ENCODE measurements around the gene OR52E6.

The OR52E6 gene

DNA sequence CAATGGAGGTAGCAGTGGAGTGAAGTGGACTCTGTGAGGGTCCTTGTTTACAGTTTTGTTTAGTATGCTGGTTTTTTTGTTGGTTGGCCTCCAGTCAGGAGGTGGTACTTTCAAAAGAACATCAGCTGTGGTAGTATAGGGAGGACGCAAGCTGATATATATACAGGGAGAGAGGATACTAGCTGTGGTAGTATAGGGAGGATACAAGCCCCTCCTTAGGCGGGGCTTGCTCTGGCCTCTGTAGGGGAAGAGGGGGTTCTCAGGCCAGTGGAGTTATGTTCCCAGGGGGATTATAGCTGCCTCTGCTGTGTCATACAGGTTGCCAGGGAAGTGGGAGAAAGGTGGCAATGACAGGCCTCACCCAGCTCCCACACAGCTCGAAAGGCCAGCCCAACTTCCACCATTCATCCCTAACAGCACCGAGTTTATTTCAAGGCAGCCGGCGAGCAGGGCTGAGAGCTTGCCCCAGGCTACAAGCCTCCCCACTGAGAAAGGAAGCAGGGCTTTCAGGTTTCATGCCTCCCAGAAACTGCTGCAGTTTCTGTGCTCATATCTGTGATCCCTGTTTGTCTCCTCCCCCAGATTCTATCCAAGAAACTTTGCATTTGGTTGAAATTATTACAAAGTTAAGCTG lies 10.4 kb downstream of the OR52E6 start:
- TF ChIP-seq, protein P1, sequence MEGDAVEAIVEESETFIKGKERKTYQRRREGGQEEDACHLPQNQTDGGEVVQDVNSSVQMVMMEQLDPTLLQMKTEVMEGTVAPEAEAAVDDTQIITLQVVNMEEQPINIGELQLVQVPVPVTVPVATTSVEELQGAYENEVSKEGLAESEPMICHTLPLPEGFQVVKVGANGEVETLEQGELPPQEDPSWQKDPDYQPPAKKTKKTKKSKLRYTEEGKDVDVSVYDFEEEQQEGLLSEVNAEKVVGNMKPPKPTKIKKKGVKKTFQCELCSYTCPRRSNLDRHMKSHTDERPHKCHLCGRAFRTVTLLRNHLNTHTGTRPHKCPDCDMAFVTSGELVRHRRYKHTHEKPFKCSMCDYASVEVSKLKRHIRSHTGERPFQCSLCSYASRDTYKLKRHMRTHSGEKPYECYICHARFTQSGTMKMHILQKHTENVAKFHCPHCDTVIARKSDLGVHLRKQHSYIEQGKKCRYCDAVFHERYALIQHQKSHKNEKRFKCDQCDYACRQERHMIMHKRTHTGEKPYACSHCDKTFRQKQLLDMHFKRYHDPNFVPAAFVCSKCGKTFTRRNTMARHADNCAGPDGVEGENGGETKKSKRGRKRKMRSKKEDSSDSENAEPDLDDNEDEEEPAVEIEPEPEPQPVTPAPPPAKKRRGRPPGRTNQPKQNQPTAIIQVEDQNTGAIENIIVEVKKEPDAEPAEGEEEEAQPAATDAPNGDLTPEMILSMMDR (IDR thresholded peaks at IDR 0.05; ENCODE audit: low read depth, low read length), result no peak
- DNase-seq (ENCODE audit: low read depth in 2 of 2), result no peak

DNA sequence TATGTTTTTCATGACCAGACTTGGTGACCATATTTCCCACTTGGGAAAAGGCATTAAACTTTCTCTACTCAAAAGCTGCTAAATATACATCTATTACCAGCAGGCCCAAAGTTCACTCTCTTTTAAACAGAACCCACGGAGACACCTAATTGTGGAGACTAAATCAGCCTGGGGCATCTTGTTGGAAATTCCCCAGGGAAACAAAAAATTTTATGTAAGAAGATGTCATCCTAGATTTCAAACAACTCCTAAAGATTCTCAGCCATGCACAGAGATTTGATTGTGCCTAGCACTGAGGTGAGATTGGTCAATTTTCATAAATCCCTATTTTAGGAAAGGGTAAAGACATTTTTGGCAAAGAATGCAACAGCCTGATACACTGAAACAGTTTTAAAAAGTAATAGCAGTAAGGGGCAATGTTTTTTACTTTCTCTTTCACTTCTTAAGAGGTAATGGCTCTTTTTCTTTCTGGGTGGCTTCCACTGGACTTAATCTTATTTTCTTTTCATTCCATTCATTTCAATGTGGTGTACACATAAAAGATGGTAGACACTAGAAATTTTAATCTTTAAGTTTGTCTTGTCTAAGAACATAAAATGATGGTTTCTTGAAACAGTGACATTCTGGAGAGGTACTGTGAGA lies 23.3 kb downstream of the OR52E6 start:
- H3K4me3 ChIP-seq (replicated peaks in 1 of 2; ENCODE audit: low read depth in 2 of 2, low read length in 2 of 2), result no peak overlapping the region
- no peak for DNase-seq (ENCODE audit: low read depth in 2 of 2)

More for the DNA sequence above, 10.4 kb downstream of the OR52E6 start:
- H3K4me3 ChIP-seq (replicated peaks in 1 of 2; ENCODE audit: low read depth in 2 of 2, low read length in 2 of 2), result no peak overlapping the region

DNA sequence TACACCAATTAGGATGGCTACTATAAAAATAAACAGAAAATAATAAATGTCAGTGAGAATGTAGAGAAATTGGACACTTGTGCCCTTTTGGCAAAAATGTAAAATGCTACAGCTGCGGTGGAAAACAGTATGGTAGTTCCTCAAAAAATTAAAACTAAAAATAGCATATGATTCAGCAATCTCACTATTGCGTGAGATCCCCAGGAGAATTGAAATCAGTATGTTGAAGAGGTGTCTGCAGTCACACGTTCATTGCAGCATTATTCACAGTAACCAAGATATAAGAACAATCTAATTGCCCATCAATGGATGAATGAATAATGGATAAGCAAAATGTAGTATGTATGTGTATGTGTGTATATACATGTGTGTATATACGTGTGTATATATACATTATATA lies 26.2 kb downstream of the OR52E6 start:
- peak in 1 of 2 donors; percentile 23 for DNase-seq (ENCODE audit: low read depth in 2 of 2)
- H3K4me3 ChIP-seq (replicated peaks in 1 of 2; ENCODE audit: low read depth in 2 of 2, low read length in 2 of 2), result no peak overlapping the region
- TF ChIP-seq, protein P1 (IDR thresholded peaks at IDR 0.05; ENCODE audit: low read depth, low read length), result no peak

More for the DNA sequence above, 23.3 kb downstream of the OR52E6 start:
- TF ChIP-seq, protein P1 (IDR thresholded peaks at IDR 0.05; ENCODE audit: low read depth, low read length), result no peak

DNA sequence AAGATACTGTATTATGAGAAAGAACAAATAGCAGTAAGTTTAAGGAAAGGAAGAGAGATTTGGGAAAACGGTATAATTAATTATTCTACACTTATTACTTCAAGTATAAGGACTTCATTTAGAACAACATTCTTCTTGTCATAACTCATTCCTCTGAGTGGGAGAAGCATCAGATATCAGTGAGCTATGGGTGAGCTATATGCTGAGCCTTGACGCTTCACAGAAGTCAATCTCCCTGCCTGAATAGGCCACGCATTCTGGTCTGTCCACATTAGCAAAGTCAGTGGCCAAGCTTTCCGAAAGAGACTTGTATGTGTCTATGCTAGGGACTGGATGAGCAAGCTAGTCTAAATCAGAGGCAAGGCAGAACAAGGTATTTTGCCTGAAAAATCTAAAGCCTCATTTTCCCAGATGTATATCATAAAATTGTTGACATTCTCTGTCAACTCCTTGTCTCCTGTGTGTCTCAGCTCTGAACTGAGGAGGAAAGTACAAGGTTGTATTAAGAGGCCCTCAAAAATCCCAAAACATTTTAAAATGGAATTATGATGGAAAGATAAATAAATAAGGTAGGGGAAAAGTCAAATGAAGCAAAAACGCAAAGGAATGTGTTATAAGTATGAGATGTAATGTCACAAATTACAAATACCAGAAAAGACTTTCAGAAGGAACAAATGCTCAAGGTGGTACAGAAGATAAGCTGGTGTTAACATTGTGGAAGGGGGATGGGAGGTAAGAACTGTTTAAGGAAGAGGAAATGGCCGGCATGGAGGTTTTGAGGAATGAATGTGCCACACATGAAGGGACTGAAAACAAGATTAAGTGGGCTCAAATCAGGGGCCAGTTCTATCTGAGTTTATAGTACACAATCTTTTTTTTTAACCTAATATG lies 31.5 kb downstream of the OR52E6 start:
- no peak for DNase-seq (ENCODE audit: low read depth in 2 of 2)
- TF ChIP-seq, protein P1 (IDR thresholded peaks at IDR 0.05; ENCODE audit: low read depth, low read length), result no peak
- no peak overlapping the region for H3K4me3 ChIP-seq (replicated peaks in 1 of 2; ENCODE audit: low read depth in 2 of 2, low read length in 2 of 2)

DNA sequence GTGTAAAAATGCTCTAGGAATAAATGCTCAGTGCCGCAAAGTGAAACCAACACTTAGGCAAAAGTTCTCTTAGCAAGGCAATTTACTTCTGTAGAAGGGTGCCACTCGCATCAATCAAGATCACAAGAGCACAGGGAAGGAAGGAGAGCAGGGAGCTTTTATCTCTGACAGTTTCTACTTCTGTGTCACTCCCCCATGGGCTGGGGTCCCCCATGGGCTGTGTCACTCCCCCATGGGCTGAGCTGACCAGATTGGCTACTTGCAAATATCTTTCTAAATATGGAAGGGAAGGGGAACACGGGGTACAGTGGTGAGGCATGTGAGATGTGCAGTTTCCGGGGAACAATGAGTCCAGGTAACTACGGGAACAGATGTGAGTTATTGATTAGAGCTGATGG lies 32.6 kb downstream of the OR52E6 start:
- H3K4me3 ChIP-seq (replicated peaks in 1 of 2; ENCODE audit: low read depth in 2 of 2, low read length in 2 of 2), result peak overlapping the region; percentile 45 to 59
- peak in 1 of 2 donors; percentile 5 for DNase-seq (ENCODE audit: low read depth in 2 of 2)
- TF ChIP-seq, protein P1 (IDR thresholded peaks at IDR 0.05; ENCODE audit: low read depth, low read length), result no peak

DNA sequence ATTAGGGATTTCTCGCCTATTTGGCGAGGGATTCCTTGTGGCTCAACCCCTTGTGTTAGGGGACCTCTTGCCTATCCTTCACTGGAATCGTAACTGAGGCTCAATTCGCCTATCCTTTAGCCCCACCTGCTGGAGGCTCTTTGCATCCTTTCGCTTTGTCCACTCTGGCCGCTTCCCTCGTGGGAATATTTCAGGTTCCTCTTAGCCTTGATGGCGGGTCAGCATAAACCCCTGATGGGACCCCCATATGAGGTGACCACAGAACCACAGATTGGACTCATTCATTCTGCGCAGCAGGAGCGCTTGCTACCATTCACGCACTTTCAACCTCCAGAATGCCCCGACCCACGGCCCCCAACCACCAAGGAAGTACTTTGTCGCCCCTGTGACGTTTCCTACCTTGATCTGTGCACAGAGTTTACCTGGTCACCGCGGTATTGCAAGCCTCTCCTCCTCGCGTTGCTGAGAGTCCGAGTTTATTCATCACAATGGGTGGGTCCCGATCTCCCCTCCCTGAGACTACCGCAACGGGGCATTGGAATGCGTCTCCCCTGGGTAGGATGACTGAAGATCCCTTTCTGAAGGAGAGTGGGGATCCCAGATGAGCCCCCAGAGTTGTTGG lies 33.1 kb downstream of the OR52E6 start, which contains the start of gene OR52N2:
TSS of gene OR52N2 (plus strand) at position 425 of the 622 bp plus-strand sequence. CDS start 11,412 bp downstream, outside the sequence.
- peak within 1 kb of the TSS; percentile 45 to 59 for H3K4me3 ChIP-seq (replicated peaks in 1 of 2; ENCODE audit: low read depth in 2 of 2, low read length in 2 of 2)
- TF ChIP-seq, protein P1 (IDR thresholded peaks at IDR 0.05; ENCODE audit: low read depth, low read length), result peak; percentile 83
- DNase-seq (ENCODE audit: low read depth in 2 of 2), result peak; percentile 82

Data from cardiac fibroblast (primary cell).